IPS-15b (cell line): ENCODE measurements around the gene LDAF1.
A peak's percentile ranks its signal among the peaks of the same experiment; 100 is the strongest.
"Not testable (repeated sequence)": the region's sequence is repeated elsewhere in the genome, so short reads cannot be mapped to it uniquely, and the experiment has no call there.

Source experiments
- H3K27me3 ChIP-seq: one replicate; pipeline ENCODE4 v1.6.1; 2013; ENCODE audit warnings: low read length; ENCODE audit not compliant: control insufficient read depth, insufficient read depth
- H3K36me3 ChIP-seq: one replicate; pipeline ENCODE4 v1.6.1; 2013; ENCODE audit warnings: low read length; ENCODE audit not compliant: control insufficient read depth, insufficient read depth
- H3K4me1 ChIP-seq: one replicate; pipeline ENCODE4 v1.6.1; 2013; ENCODE audit warnings: mild to moderate bottlenecking, low read length; ENCODE audit not compliant: control insufficient read depth, insufficient read depth
- H3K4me3 ChIP-seq: one replicate; pipeline ENCODE4 v1.5.1; 2013; ENCODE audit warnings: low read depth, low read length
- H3K9ac ChIP-seq: one replicate; pipeline ENCODE4 v1.6.1; 2013; ENCODE audit warnings: low read depth, mild to moderate bottlenecking, low read length
- H3K9me3 ChIP-seq: one replicate; pipeline ENCODE4 v1.6.1; 2013; ENCODE audit warnings: mild to moderate bottlenecking, low read length; ENCODE audit not compliant: control insufficient read depth, insufficient read depth

The LDAF1 gene

DNA sequence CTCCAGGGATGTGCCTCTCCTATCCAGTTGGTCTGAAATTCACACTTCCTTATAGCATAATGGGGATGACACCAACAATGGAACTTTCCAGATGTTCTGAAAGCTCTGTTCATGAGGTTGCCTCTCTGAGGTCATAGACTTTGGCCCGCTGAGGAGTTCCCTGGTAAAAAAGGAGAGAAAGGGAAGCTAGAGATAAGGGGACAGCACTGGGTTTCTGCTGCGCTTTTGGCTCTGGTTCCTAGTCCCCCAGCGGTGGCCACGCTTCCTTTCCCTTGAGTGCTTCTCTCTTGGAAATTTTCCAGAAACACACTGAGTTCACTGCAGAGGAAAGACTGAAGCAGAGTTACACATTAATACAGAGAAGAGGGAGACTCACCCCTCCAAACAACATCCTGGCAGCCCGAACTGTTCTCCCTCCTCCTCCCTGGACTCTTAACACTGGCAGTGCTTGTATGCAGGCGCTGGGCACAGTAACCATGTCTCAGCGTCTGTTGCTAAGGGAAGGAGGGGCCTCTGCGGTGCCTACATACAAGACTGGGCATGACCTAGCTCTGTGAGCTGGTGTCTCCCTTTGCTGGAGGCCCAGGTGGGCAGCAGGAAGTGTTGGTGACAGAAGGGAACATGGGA is 8.0 kb upstream of the LDAF1 start, which contains the start of gene DNAH3:
Gene DNAH3 (minus strand): TSS at position 472 of the 627 bp plus-strand sequence. CDS start 527 bp downstream, outside the sequence.
- Histone ChIP-seq H3K9me3 (no peaks in the 10 kb centered on the region), H3K4me1 (no peaks in the 10 kb centered on the region), H3K36me3 (no peaks in the 10 kb centered on the region), H3K27me3 (no peaks in the 10 kb centered on the region), H3K4me3 (no peak within 1 kb of the TSS), H3K9ac (no peak within 1 kb of the TSS)

DNA sequence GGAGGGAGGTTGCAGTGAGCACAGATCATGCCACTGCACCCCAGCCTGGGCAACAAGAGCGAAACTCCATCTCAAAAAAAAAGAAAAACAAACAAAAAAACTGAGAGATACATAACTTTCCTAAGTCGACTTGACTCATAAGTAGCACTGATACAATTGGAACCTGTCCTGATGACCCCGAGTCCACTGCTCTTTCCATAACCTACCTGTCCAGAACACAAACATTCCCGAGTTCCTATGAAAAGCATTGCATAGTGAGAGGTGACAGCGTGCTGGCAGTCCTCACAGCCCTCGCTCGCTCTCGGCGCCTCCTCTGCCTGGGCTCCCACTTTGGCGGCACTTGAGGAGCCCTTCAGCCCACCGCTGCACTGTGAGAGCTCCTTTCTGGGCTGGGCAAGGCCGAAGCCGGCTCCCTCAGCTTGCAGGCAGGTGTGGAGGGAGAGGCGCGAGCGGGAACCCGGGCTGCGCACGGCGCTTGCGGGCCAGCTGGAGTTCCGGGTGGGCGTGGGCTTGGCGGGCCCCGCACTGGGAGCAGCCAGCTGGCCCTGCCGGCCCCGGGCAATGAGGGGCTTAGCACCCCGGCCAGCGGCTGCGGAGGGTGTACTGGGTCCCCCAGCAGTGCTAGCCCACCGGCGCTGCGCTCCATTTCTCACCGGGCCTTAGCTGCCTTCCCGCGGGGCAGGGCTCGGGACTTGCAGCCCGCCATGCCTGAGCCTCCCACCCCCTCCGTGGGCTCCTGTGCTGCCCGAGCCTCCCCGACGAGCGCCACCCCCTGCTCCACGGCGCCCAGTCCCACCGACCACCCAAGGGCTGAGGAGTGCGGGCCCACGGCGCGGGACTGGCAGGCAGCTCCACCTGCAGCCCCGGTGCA is 6.1 kb upstream of the LDAF1 start:
- H3K4me1 ChIP-seq, H3K36me3 ChIP-seq, H3K27me3 ChIP-seq, H3K9me3 ChIP-seq, H3K9ac ChIP-seq: not testable (repeated sequence)
- H3K4me3 ChIP-seq = peak overlapping the region; percentile 27

DNA sequence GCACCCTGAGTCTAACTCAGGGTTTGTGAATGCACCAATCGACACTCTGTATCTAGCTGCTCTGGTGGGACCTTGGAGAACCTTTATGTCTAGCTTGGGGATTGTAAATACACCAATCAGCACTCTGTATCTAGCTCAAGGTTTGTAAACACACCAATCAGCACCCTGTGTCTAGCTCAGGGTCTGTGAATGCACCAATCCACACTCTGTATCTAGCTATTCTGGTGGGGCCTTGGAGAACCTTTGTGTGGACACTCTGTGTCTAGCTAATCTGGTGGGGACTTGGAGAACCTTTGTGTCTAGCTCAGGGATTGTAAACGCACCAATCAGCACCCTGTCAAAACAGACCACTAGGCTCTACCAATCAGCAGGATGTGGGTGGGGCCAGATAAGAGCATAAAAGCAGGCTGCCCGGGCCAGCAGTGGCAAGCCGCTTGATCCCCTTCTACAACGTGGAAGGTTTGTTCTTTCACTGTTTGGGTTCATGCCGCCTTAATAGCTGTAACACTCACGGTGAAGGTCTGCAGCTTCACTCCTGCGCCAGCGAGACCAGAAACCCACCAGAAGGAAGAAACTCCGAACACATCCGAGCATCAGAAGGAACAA is 5.2 kb upstream of the LDAF1 start:
- not testable (repeated sequence) for H3K36me3 ChIP-seq, H3K27me3 ChIP-seq, H3K9me3 ChIP-seq, H3K4me1 ChIP-seq, H3K9ac ChIP-seq, H3K4me3 ChIP-seq

DNA sequence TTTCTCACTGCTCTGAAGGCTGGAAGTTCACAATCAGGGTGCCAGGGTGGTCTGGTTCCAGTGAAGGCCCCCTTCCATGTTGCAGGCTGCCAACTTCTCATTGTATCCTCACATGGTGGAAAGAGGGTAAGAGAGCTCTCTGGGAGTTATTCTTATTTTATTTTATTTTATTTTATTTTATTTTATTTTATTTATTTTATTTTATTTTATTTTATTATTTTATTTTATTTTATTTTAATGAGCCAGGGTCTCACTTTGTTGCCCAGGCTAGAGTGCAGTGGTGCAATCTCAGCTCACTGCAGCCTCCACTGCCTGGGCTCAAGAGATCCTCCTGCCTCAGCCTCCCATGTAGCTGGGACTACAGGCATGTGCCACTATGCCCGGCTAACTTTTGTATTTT is 2.5 kb upstream of the LDAF1 start:
- not testable (repeated sequence) for H3K4me1 ChIP-seq, H3K9me3 ChIP-seq, H3K27me3 ChIP-seq, H3K36me3 ChIP-seq, H3K4me3 ChIP-seq, H3K9ac ChIP-seq

DNA sequence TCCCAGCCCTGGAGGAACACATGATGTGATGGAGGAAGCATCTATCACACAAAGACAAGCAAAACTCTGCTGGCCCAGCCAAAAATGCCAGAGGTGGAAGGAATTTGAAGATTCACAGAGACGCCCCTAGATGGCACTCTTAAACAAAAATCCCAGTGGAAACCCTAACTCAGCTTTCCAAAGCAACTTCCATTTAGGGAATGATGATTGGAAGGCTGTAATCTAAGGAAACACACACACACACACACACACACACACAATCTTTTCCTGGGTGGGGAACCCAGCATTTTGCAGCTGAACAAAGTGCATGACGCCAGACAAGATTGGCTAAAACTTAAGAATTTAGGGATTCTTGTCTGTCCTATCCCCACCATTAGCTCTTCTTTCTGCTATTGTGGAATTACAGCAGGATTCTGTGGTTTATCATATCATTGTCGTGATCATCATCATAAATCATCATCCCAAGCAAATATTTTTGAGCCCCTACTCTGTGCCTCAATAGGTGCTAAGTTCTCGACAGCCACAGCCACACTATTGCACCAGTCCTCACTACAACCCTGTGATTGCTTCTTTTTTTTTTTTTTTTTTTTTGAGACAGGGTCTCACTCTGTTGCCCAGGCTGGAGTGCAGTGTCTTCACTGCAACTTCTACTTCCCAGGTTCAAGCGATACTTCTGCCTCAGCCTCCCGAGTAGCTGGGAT is 1.6 kb upstream of the LDAF1 start:
- peaks cover 3% of the 10 kb centered on the region for H3K36me3 ChIP-seq
- peaks cover 9% of the 10 kb centered on the region for H3K4me1 ChIP-seq
- no peak overlapping the region for H3K9ac ChIP-seq
- H3K9me3 ChIP-seq = no peaks in the 10 kb centered on the region
- no peak overlapping the region for H3K4me3 ChIP-seq
- H3K27me3 ChIP-seq = peaks cover 3% of the 10 kb centered on the region

DNA sequence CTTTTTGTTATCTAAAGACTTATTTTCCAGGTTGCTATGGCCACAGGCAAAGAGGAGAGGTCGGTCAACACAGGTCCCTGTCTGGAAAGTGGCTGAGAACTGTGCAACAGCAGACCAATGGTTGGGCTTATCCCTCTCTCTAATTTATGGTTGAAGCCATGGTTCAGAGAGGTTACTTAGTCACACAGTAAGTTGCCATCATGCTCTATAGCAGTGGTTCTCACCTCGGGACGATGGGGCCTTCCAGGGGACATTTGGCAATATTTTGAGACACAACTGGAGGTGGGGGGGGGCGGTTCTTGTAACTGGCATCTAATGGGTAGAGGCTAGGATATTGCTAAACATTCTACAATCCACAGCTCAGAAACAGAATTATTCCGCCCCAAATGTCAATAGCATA is 842 bp upstream of the LDAF1 start:
- Histone ChIP-seq H3K4me1 (peaks cover 9% of the 10 kb centered on the region), H3K36me3 (peaks cover 3% of the 10 kb centered on the region), H3K9me3 (no peaks in the 10 kb centered on the region), H3K27me3 (peaks cover 3% of the 10 kb centered on the region), H3K4me3 (no peak overlapping the region), H3K9ac (no peak overlapping the region)

DNA sequence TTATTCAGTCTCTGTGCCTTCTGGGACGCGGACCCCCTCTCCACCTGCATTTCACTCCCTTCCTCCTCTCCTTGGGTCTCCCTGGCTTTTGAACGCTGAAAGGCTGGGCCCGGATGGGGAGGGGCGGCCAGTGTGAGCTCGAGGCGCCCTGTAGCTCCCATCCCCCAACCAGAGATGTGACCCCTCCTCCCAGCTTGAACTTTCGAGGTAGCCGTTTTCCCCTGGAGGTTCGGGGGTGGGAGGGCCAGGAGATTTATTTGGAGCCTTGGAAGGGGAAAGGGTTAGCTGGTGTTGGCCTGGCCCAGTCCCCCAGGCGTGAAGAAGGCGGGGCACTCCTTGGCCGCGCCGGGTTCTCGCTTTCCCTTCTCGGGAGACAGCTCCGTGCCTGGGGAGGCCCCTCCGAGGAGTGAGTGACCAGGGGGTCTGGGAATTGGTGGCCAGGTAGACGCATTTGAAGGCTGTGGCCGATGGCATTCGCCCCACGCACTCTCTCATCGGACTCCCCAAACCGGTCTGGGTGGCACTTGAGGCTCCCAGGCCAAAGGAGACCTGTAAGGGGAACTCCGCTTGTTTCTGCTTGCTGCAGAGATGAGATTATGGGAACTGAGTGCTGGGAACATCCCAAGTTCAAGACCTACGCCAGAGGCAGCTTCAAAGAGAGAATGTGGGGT is 942 bp downstream of the LDAF1 start:
- H3K9me3 ChIP-seq = no peaks in the 10 kb centered on the region
- H3K4me3 ChIP-seq = peak overlapping the region; percentile 91
- peak overlapping the region; percentile 72 for H3K9ac ChIP-seq
- H3K36me3 ChIP-seq = peaks cover 12% of the 10 kb centered on the region
- H3K27me3 ChIP-seq = peaks cover 3% of the 10 kb centered on the region
- peaks cover 9% of the 10 kb centered on the region for H3K4me1 ChIP-seq

DNA sequence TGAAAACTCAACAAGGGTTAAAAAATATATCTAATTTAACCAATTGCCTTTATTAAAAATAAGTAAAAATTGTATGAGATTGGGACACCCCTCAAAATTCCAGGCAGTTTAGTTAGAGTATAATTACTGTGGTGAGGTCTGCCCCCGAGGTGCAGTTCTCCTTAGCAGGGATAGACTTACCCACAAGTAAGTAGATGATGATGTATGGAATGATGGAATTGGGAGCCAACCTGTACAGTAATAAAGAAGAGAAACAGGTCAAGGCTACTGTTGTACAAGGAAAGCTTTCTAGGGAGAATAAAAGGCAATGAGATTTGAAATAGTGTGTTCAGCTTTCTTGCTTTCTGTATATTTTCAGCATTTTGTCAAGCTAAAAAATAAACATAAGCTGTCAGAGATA is 1.8 kb downstream of the LDAF1 start:
- Histone ChIP-seq H3K27me3 (peaks cover 3% of the 10 kb centered on the region), H3K4me3 (no peak overlapping the region), H3K36me3 (peaks cover 13% of the 10 kb centered on the region), H3K9me3 (no peaks in the 10 kb centered on the region), H3K4me1 (peaks cover 9% of the 10 kb centered on the region), H3K9ac (no peak overlapping the region)

DNA sequence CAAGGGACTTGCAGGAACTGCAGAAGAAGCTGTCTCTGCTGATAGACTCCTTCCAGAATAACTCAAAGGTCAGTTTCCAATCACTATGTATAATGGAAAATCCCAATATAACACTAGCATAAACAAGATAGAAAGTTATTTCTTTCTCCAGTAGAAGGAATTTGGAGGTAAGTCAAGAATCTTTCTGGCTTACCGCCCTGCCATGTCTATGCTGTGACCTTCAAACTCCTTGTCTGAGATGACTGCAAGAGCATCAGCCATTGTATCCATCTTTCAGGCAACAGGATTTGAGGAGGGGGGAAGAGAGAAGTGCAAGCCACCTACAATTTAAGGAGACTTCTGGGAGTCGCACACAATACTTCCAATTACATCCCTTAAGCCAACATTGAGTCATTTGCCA is 2.7 kb downstream of the LDAF1 start:
- H3K4me3 ChIP-seq = no peak overlapping the region
- peaks cover 3% of the 10 kb centered on the region for H3K27me3 ChIP-seq
- H3K4me1 ChIP-seq = peaks cover 9% of the 10 kb centered on the region
- no peaks in the 10 kb centered on the region for H3K9me3 ChIP-seq
- no peak overlapping the region for H3K9ac ChIP-seq
- H3K36me3 ChIP-seq = peaks cover 16% of the 10 kb centered on the region

DNA sequence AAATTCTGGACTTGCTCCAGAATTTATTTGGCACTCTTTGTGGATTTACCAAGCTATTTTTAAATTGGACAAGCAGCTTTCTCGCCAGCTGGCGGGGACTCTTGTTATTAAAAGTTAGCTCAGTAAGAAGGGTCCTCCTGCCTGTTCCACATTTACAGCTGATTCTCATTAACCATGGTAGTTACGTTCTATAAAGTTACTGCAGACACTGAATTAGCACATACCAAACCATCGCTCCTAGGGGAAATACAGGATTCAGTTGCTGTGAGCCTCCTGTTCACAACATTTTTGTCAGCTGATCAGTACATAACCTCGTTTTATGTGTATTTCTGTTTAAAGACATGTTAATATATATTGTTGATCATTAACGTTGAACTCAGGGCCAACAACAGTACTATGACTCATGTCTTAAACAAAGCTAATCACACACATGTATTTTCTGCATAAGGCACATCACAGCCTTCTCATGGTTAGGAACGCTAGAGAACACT is 4.2 kb downstream of the LDAF1 start:
- H3K4me1 ChIP-seq = peaks cover 9% of the 10 kb centered on the region
- peaks cover 24% of the 10 kb centered on the region for H3K36me3 ChIP-seq
- no peak overlapping the region for H3K4me3 ChIP-seq
- H3K9me3 ChIP-seq = no peaks in the 10 kb centered on the region
- H3K27me3 ChIP-seq = peaks cover 3% of the 10 kb centered on the region
- no peak overlapping the region for H3K9ac ChIP-seq

DNA sequence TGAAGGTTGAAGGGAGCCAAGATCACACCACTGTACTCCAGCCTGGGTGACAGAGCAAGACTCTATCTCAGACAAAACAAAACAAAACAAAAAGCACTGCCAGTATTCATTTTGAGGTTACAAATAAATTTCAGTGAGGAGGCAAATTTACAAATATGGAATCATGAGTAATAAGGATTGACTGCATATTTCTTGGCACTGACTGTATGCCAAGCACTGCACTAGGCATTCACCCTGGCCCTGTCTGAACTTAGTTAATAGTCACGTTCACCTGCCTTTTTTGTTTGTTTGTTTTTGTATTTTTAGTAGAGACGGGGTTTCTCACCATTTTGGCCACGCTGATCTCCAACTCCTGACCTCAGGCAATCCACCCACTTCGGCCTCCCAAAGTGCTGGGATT is 5.1 kb downstream of the LDAF1 start:
- H3K4me1 ChIP-seq = peaks cover 3% of the 10 kb centered on the region
- H3K9ac ChIP-seq = no peak overlapping the region
- H3K27me3 ChIP-seq = no peaks in the 10 kb centered on the region
- no peak overlapping the region for H3K4me3 ChIP-seq
- H3K36me3 ChIP-seq = peaks cover 24% of the 10 kb centered on the region
- H3K9me3 ChIP-seq = no peaks in the 10 kb centered on the region
